Measurements from ENCODE around the gene ARVCF.

ARVCF gene

GRCh38 chr22:19971276-19972124 lies 45.1 kb downstream of the ARVCF start:
- TF ChIP-seq CTCF (IDR thresholded peaks at IDR 0.05; ENCODE audit: low read depth, low read length) = no peak
- no peak for DNase-seq (ENCODE audit: low read depth in 2 of 2)
- no peak overlapping the region for H3K4me3 ChIP-seq (replicated peaks in 1 of 2; ENCODE audit: low read depth in 2 of 2, low read length in 2 of 2)

GRCh38 chr22:19970479-19971275 lies 45.9 kb downstream of the ARVCF start:
- peak; percentile 64 to 72 for DNase-seq (ENCODE audit: low read depth in 2 of 2)
- no peak overlapping the region for H3K4me3 ChIP-seq (replicated peaks in 1 of 2; ENCODE audit: low read depth in 2 of 2, low read length in 2 of 2)
- peak; percentile 92 for TF ChIP-seq CTCF (IDR thresholded peaks at IDR 0.05; ENCODE audit: low read depth, low read length)

GRCh38 chr22:19970031-19970478 lies 46.6 kb downstream of the ARVCF start:
- no peak overlapping the region for H3K4me3 ChIP-seq (replicated peaks in 1 of 2; ENCODE audit: low read depth in 2 of 2, low read length in 2 of 2)
- TF ChIP-seq CTCF (IDR thresholded peaks at IDR 0.05; ENCODE audit: low read depth, low read length) = no peak
- no peak for DNase-seq (ENCODE audit: low read depth in 2 of 2)

GRCh38 chr22:19969141-19969928 lies 47.3 kb downstream of the ARVCF start:
- no peak overlapping the region for H3K4me3 ChIP-seq (replicated peaks in 1 of 2; ENCODE audit: low read depth in 2 of 2, low read length in 2 of 2)
- DNase-seq (ENCODE audit: low read depth in 2 of 2) = no peak
- TF ChIP-seq CTCF (IDR thresholded peaks at IDR 0.05; ENCODE audit: low read depth, low read length) = no peak

DNA sequence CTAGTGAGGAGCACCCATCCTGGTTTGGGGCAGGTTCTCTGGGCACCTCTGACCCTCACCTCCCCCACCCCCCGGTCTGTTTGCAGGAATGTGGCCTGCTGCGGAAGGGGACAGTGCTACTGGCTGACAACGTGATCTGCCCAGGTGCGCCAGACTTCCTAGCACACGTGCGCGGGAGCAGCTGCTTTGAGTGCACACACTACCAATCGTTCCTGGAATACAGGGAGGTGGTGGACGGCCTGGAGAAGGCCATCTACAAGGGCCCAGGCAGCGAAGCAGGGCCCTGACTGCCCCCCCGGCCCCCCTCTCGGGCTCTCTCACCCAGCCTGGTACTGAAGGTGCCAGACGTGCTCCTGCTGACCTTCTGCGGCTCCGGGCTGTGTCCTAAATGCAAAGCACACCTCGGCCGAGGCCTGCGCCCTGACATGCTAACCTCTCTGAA lies 48.2 kb downstream of the ARVCF start:
- no peak for TF ChIP-seq CTCF (IDR thresholded peaks at IDR 0.05; ENCODE audit: low read depth, low read length)
- no peak for DNase-seq (ENCODE audit: low read depth in 2 of 2)
- no peak overlapping the region for H3K4me3 ChIP-seq (replicated peaks in 1 of 2; ENCODE audit: low read depth in 2 of 2, low read length in 2 of 2)

- TF ChIP-seq CTCF (IDR thresholded peaks at IDR 0.05; ENCODE audit: low read depth, low read length) = no peak
- DNase-seq (ENCODE audit: low read depth in 2 of 2) = no peak
- H3K4me3 ChIP-seq (replicated peaks in 1 of 2; ENCODE audit: low read depth in 2 of 2, low read length in 2 of 2) = no peak overlapping the region
These were observed 48.7 kb downstream of the ARVCF start for GRCh38 chr22:19967850-19968449.

All from cardiac fibroblast (primary cell).